Measurements from ENCODE around the gene SUCNR1. TPM values are rescaled to one million over a fixed set of nuclear protein-coding genes. Genes with fewer than 3 reads are reported as not detected.

The SUCNR1 gene, protein sequence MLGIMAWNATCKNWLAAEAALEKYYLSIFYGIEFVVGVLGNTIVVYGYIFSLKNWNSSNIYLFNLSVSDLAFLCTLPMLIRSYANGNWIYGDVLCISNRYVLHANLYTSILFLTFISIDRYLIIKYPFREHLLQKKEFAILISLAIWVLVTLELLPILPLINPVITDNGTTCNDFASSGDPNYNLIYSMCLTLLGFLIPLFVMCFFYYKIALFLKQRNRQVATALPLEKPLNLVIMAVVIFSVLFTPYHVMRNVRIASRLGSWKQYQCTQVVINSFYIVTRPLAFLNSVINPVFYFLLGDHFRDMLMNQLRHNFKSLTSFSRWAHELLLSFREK
- 1.1 TPM for total RNA-seq
- 0.64 TPM for polyA plus RNA-seq
- long read RNA-seq, donor 1: 0 reads
- long read RNA-seq, donor 2: 0 reads
- long read RNA-seq, donor 3: 0 reads
- long read RNA-seq, donor 4: 0 reads
- long read RNA-seq, donor 5, full-length matches to known transcripts: 2 of 2 reads
- long read RNA-seq, donor 5, partial matches to known transcripts: 0 of 2 reads
- long read RNA-seq, donor 5, other reads (novel, unspliced or antisense): 0 of 2 reads
- long read RNA-seq, donor 6: 0 reads
- long read RNA-seq, donor 7: 0 reads
- long read RNA-seq, donor 8, full-length matches to known transcripts: 1 of 1 reads
- long read RNA-seq, donor 8, partial matches to known transcripts: 0 of 1 reads
- long read RNA-seq, donor 8, other reads (novel, unspliced or antisense): 0 of 1 reads
- long read RNA-seq, donor 9: 0 reads
- long read RNA-seq, donor 10, full-length matches to known transcripts: 2 of 2 reads
- long read RNA-seq, donor 10, partial matches to known transcripts: 0 of 2 reads
- long read RNA-seq, donor 10, other reads (novel, unspliced or antisense): 0 of 2 reads

DNA sequence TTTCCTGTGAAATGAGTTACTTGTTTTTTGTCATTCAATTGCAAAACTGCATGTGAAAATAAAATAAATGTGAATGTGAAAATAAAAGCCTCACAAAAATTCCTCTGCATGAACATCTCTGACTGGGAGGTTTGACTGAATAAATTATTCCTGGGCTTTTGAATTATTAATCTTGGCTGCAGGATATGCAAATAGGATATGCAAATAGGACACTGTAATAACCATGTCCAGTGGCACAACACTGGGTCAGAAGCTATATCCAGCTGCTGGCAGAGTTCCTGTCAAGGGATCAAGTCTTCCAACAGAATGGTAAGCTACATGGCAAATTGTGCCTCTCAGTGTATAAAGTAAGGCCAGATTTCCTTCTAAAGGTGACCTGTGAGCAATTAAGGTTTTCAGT, at the start of gene SUCNR1:
Gene SUCNR1, plus strand, starts transcription at position 246 of the 400 bp plus-strand sequence. CDS start 6,250 bp downstream, outside the sequence.
- Histone ChIP-seq H3K4me1 (ENCODE audit: control insufficient read depth in 2 of 2, insufficient read depth in 2 of 2, low read length in 2 of 2) (peaks cover 5 to 6% of the 10 kb centered on the region in 2 donors), H3K27ac (ENCODE audit: low read depth in 1 of 2, low read length in 1 of 2) (no peak within 1 kb of the TSS), H3K9me3 (ENCODE audit: control insufficient read depth in 2 of 2, insufficient read depth in 1 of 2, low read length in 1 of 2) (no peaks in the 10 kb centered on the region), H3K4me3 (ENCODE audit: low read length in 2 of 2) (no peak within 1 kb of the TSS), H3K36me3 (ENCODE audit: control insufficient read depth in 2 of 2, insufficient read depth in 2 of 2, low read length in 1 of 2) (no peaks in the 10 kb centered on the region), H3K27me3 (ENCODE audit: control insufficient read depth in 2 of 2, insufficient read depth in 1 of 2, low read length in 1 of 2) (no peaks in the 10 kb centered on the region)
- no peak for DNase-seq (ENCODE audit: low read depth in 6 of 9, low spot score in 9 of 9)

DNA sequence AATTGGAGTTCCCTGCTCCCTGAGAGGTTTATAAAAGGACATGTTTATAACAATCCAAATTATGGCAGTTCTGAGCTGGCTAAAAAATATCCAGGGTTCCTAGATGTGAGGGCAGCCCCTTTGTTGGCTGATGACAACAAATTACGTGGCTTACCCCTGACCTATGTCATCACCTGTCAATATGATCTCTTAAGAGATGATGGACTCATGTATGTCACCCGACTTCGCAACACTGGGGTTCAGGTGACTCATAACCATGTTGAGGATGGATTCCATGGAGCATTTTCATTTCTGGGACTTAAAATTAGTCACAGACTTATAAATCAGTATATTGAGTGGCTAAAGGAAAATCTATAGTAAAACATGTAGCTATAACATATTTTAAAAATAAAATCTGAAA, 45.6 kb upstream of the SUCNR1 start:
- 95% methylated on average over 3 of the region's 3 CpGs for WGBS

DNA sequence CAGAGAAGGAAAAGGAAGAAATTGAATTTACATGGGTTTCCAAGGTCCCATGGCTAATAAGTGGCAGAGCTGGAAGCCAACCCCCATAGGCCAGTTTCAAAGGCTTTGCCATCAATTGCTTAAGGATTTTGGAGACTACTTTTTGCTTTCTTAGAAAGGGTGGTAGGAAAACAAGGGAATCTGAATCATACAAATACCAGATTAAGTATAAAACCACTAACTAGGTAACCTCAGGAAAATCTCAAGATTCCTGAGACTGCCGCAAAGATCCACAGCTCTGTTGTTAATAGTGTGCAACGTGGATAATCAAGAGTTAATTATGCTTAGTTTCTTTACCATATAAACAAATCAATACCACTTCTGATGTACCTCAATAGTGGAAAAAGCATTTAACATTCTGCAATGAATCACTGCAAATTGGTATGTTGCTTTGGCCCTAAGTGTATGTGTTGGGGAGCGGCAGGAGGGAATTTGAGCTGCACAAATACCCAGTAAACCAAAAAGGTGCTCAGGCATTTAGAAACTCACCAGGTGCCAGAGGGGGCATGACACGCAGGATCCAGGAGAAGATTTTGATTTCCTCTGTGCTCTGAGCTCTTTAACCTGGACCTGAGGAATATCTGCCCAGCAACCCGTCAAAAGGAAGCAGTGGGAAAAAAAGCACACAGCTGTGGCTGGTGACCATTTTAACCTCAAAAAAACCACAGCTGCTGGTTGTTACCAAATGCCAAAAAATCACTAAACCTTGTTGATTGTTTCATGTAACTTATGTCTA, 37.5 kb upstream of the SUCNR1 start:
- Histone ChIP-seq H3K4me1 (ENCODE audit: control insufficient read depth in 2 of 2, insufficient read depth in 2 of 2, low read length in 2 of 2) (peaks cover 4% of the 10 kb centered on the region in 2 donors), H3K27me3 (ENCODE audit: control insufficient read depth in 2 of 2, insufficient read depth in 1 of 2, low read length in 1 of 2) (no peaks in the 10 kb centered on the region), H3K27ac (ENCODE audit: low read depth in 1 of 2, low read length in 1 of 2) (no peak overlapping the region), H3K36me3 (ENCODE audit: control insufficient read depth in 2 of 2, insufficient read depth in 2 of 2, low read length in 1 of 2) (no peaks in the 10 kb centered on the region), H3K4me3 (ENCODE audit: low read length in 2 of 2) (no peak overlapping the region), H3K9me3 (ENCODE audit: control insufficient read depth in 2 of 2, insufficient read depth in 1 of 2, low read length in 1 of 2) (no peaks in the 10 kb centered on the region)
- 58% methylated on average over 5 of the region's 5 CpGs for WGBS
- peak in 1 of 9 donors; percentile 16 for DNase-seq (ENCODE audit: low read depth in 6 of 9, low spot score in 9 of 9)

More for the DNA sequence above, 45.6 kb upstream of the SUCNR1 start:
- H3K4me1 ChIP-seq (ENCODE audit: control insufficient read depth in 2 of 2, insufficient read depth in 2 of 2, low read length in 2 of 2): no peaks in the 10 kb centered on the region
- H3K27ac ChIP-seq (ENCODE audit: low read depth in 1 of 2, low read length in 1 of 2): no peak overlapping the region
- H3K36me3 ChIP-seq (ENCODE audit: control insufficient read depth in 2 of 2, insufficient read depth in 2 of 2, low read length in 1 of 2): no peaks in the 10 kb centered on the region
- DNase-seq (ENCODE audit: low read depth in 6 of 9, low spot score in 9 of 9): no peak
- H3K9me3 ChIP-seq (ENCODE audit: control insufficient read depth in 2 of 2, insufficient read depth in 1 of 2, low read length in 1 of 2): no peaks in the 10 kb centered on the region
- no peaks in the 10 kb centered on the region for H3K27me3 ChIP-seq (ENCODE audit: control insufficient read depth in 2 of 2, insufficient read depth in 1 of 2, low read length in 1 of 2)
- H3K4me3 ChIP-seq (ENCODE audit: low read length in 2 of 2): no peak overlapping the region

DNA sequence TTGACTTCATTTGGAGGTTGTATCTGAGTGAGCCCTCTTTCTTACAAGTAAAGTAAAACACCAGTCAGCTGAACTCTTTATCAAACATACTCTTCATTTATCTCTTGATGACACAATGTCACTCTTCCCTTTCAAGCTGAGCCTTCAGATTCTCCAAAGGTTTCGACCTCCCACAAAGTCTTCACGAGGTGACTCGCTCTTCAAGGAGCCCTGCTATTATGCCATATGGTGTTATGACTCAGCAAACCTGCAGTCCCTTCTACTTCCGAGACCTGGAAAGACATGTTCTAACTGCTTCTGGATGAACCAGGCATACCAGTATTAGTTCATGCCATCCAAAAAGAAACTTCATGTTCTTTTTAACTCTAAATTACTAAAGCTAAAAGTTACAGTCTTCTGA, 36.4 kb upstream of the SUCNR1 start:
- H3K36me3 ChIP-seq (ENCODE audit: control insufficient read depth in 2 of 2, insufficient read depth in 2 of 2, low read length in 1 of 2): no peaks in the 10 kb centered on the region
- no peaks in the 10 kb centered on the region for H3K27me3 ChIP-seq (ENCODE audit: control insufficient read depth in 2 of 2, insufficient read depth in 1 of 2, low read length in 1 of 2)
- peak in 2 of 9 donors; percentile 11 to 46 for DNase-seq (ENCODE audit: low read depth in 6 of 9, low spot score in 9 of 9)
- H3K4me1 ChIP-seq (ENCODE audit: control insufficient read depth in 2 of 2, insufficient read depth in 2 of 2, low read length in 2 of 2): peaks cover 4% of the 10 kb centered on the region in 2 donors
- no peak overlapping the region for H3K4me3 ChIP-seq (ENCODE audit: low read length in 2 of 2)
- 31% methylated on average over 4 of the region's 4 CpGs for WGBS
- no peaks in the 10 kb centered on the region for H3K9me3 ChIP-seq (ENCODE audit: control insufficient read depth in 2 of 2, insufficient read depth in 1 of 2, low read length in 1 of 2)
- H3K27ac ChIP-seq (ENCODE audit: low read depth in 1 of 2, low read length in 1 of 2): no peak overlapping the region

DNA sequence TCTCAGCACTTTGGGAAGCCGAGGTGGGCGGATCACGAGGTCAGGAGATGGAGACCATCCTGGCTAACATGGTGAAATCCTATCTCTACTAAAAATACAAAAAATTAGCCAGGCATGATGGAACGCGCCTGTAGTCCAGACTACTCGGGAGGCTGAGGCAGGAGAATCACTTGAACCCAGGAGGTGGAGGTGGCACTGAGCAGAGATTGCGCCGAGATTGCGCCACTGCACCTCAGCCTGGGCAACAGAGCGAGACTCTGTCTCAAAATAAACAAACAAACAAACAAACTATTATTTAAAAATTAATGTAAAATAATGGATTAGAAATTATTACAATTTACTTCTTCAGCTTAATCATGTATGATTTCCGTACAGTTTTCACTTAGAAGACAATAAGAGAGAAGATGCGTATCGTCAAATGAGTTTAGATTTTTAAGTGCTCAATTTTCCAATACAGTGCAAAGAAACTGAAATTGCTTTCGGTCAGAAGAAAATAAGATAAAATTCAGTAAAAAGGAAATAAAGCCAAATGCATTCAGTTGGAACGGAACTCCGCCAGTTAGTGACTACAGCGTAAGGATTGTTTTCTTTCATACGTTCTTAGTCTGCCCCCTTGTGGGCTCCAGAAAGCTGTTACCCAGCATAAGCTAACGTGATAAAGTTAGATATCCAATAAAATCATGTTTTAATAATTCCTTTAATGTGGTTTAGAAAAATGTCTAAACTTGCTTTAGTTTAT, 34.7 kb upstream of the SUCNR1 start:
- peaks cover 4% of the 10 kb centered on the region in 2 donors for H3K4me1 ChIP-seq (ENCODE audit: control insufficient read depth in 2 of 2, insufficient read depth in 2 of 2, low read length in 2 of 2)
- 62% methylated on average over 19 of the region's 19 CpGs for WGBS
- H3K27me3 ChIP-seq (ENCODE audit: control insufficient read depth in 2 of 2, insufficient read depth in 1 of 2, low read length in 1 of 2): no peaks in the 10 kb centered on the region
- no peaks in the 10 kb centered on the region for H3K36me3 ChIP-seq (ENCODE audit: control insufficient read depth in 2 of 2, insufficient read depth in 2 of 2, low read length in 1 of 2)
- no peak overlapping the region for H3K4me3 ChIP-seq (ENCODE audit: low read length in 2 of 2)
- H3K9me3 ChIP-seq (ENCODE audit: control insufficient read depth in 2 of 2, insufficient read depth in 1 of 2, low read length in 1 of 2): no peaks in the 10 kb centered on the region
- peak in 8 of 9 donors; percentile 47 to 85 (median 62) for DNase-seq (ENCODE audit: low read depth in 6 of 9, low spot score in 9 of 9)
- no peak overlapping the region for H3K27ac ChIP-seq (ENCODE audit: low read depth in 1 of 2, low read length in 1 of 2)

DNA sequence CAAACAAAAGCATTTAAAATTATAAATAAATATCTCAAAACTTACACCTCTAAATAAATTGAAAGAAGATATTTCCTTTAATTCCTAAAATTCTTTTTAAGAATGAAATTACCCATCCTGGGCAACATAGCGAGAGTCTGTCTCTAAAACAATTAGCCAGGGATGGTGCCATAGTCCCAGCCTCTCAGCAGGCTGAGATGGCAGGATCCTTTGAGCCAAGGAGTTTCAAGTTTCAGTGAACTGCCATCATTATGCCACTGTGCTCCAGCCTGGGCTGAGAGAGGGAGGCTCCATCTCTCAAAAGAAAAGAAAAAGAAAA, 34.2 kb upstream of the SUCNR1 start:
- no peak overlapping the region for H3K4me3 ChIP-seq (ENCODE audit: low read length in 2 of 2)
- H3K9me3 ChIP-seq (ENCODE audit: control insufficient read depth in 2 of 2, insufficient read depth in 1 of 2, low read length in 1 of 2): no peaks in the 10 kb centered on the region
- H3K27ac ChIP-seq (ENCODE audit: low read depth in 1 of 2, low read length in 1 of 2): no peak overlapping the region
- peaks cover 4% of the 10 kb centered on the region in 2 donors for H3K4me1 ChIP-seq (ENCODE audit: control insufficient read depth in 2 of 2, insufficient read depth in 2 of 2, low read length in 2 of 2)
- no peak for DNase-seq (ENCODE audit: low read depth in 6 of 9, low spot score in 9 of 9)
- H3K27me3 ChIP-seq (ENCODE audit: control insufficient read depth in 2 of 2, insufficient read depth in 1 of 2, low read length in 1 of 2): no peaks in the 10 kb centered on the region
- H3K36me3 ChIP-seq (ENCODE audit: control insufficient read depth in 2 of 2, insufficient read depth in 2 of 2, low read length in 1 of 2): no peaks in the 10 kb centered on the region
- WGBS: 96% methylated on average over 1 of the region's 1 CpG

DNA sequence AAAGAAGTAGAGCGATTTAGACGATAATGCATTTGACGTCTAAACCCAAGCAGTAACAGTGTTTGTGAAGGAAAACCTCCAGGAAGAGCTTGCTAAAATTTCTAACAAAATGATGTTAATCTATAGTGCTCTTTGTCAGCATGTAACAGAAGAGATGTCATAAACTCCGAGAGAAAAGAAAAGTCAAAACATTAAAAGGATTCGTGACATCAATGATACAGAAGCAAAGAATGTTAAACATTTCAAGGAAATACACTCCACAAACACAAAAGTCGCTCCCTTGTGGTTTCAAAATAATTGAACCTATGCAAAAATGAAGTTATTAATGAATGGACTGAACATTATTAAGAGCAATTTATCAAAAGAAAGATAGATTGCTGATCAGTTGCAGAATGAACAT, 31.6 kb upstream of the SUCNR1 start:
- DNase-seq (ENCODE audit: low read depth in 6 of 9, low spot score in 9 of 9): no peak
- no peaks in the 10 kb centered on the region for H3K27me3 ChIP-seq (ENCODE audit: control insufficient read depth in 2 of 2, insufficient read depth in 1 of 2, low read length in 1 of 2)
- WGBS: 97% methylated on average over 6 of the region's 6 CpGs
- no peak overlapping the region for H3K4me3 ChIP-seq (ENCODE audit: low read length in 2 of 2)
- no peaks in the 10 kb centered on the region for H3K36me3 ChIP-seq (ENCODE audit: control insufficient read depth in 2 of 2, insufficient read depth in 2 of 2, low read length in 1 of 2)
- no peak overlapping the region for H3K27ac ChIP-seq (ENCODE audit: low read depth in 1 of 2, low read length in 1 of 2)
- peaks cover 0 to 4% of the 10 kb centered on the region in 2 donors for H3K4me1 ChIP-seq (ENCODE audit: control insufficient read depth in 2 of 2, insufficient read depth in 2 of 2, low read length in 2 of 2)
- no peaks in the 10 kb centered on the region for H3K9me3 ChIP-seq (ENCODE audit: control insufficient read depth in 2 of 2, insufficient read depth in 1 of 2, low read length in 1 of 2)

DNA sequence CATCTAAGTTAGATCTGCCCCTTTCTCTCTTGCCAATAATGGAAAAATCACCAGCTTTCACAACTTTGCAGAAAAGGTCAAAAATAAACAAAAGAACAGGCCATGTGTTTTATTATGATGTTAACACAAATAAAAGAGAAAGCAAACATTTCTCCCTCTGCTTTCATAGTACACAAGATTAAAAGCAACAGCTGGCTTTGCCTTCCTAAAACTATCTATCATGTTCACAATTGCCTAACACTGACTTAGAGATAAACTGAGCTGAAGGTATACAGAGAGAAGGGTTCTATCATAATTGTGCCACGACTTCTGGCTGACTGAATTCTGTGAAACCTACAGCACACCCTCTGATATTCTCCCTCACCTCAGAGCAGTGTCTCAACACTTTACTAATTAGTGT, 30.2 kb upstream of the SUCNR1 start:
- no peaks in the 10 kb centered on the region for H3K9me3 ChIP-seq (ENCODE audit: control insufficient read depth in 2 of 2, insufficient read depth in 1 of 2, low read length in 1 of 2)
- no peaks in the 10 kb centered on the region for H3K4me1 ChIP-seq (ENCODE audit: control insufficient read depth in 2 of 2, insufficient read depth in 2 of 2, low read length in 2 of 2)
- no peaks in the 10 kb centered on the region for H3K36me3 ChIP-seq (ENCODE audit: control insufficient read depth in 2 of 2, insufficient read depth in 2 of 2, low read length in 1 of 2)
- H3K27me3 ChIP-seq (ENCODE audit: control insufficient read depth in 2 of 2, insufficient read depth in 1 of 2, low read length in 1 of 2): no peaks in the 10 kb centered on the region
- no peak overlapping the region for H3K4me3 ChIP-seq (ENCODE audit: low read length in 2 of 2)
- H3K27ac ChIP-seq (ENCODE audit: low read depth in 1 of 2, low read length in 1 of 2): no peak overlapping the region
- WGBS: 47% methylated on average over 1 of the region's 1 CpG
- DNase-seq (ENCODE audit: low read depth in 6 of 9, low spot score in 9 of 9): no peak
